ENCODE measurements around the gene ICAM2. TPM values are rescaled to one million over a fixed set of nuclear protein-coding genes. Genes with fewer than 3 reads are reported as not detected.

Gene ICAM2
- total RNA-seq, 2 donors from 2014 or later = 16.2 to 16.3 TPM

DNA sequence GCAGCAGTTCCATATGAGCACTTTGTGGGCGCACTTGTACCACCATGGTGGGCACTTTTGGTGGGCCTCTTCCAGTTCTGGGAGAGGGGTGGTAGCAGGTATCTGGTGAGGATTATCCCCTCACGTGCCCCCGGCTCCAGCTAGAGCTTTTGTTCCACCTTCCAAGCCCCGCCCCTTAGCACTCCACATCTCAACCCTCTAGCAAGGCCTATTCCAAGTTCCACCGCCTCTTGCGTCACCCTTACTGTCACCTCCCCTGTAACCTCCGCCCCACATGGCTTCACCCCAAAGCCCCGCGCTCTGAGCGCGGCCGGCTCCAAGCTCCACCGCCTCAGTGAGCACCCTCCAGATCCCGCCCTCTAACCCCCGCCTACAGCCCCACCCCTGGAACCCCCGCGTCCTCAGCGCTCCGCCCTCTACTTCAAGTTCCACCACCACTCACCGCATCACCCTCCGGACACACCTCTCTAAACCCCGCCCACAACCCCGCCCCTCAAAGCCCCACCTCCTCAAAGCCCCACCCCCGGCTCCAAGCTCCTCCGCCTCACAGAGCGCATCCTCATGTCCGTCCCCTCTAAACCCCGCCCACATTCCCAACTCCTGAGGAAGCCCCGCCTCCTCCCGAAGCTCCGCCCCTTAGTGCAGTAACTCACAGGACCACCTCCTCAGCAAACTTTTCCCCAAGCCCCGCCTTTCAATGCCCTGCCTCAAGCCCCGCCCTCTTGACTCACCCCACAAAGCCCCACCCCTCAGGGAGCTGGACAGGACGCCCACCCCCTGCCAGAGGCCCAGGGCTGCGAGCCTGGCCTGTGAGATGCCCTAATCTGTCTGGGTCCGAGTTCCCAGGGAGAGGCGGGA lies 58.8 kb downstream of the ICAM2 start:
- intact Hi-C loops (cut with DNase I) = no loop called here
- WGBS, 2 donors = 18 to 20% methylated on average over 33 to 36 of the region's 37 CpGs
- no peaks in the 10 kb centered on the region for H3K27me3 ChIP-seq
- TF ChIP-seq POLR2A (IDR thresholded peaks at IDR 0.05) (no peak), CTCF (IDR thresholded peaks at IDR 0.05) (no peak)
- ATAC-seq (peak; percentile 61), DNase-seq (peak; percentile 53 to 69 (median 62))
- H3K36me3 ChIP-seq (replicated peaks in 1 of 2; ENCODE audit: insufficient read depth in 1 of 2, low read depth in 2 of 2) = no peaks in the 10 kb centered on the region
- H3K27ac ChIP-seq = peak overlapping the region in 1 of 4 donors; percentile 15
- no peaks in the 10 kb centered on the region for H3K9me3 ChIP-seq
- no peak overlapping the region for H3K4me3 ChIP-seq
- H3K4me1 ChIP-seq = peaks cover 10% of the 10 kb centered on the region

DNA sequence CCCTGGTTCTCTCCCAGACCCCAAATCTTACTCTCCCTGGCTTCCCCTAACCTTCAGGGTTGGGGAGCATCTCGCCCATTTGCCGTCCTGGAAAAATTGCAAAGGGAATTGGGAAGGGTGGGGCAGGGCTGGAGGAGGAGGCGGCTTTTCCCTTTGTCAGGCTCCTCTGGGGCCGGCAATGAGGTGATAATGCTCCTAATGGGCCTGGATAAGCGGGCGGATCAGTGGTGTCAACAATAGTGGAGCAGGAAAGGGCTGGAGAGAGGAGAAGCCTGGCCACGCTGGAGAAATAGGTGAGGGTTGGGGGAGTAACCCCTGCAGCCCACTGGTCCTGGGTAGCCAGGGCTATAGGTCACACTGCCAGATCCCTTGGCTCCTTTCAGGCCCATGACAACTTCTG lies 60.0 kb downstream of the ICAM2 start:
- H3K4me1 ChIP-seq = peaks cover 10% of the 10 kb centered on the region
- no peaks in the 10 kb centered on the region for H3K9me3 ChIP-seq
- intact Hi-C loops (cut with DNase I) = no loop called here
- no peak overlapping the region for H3K27ac ChIP-seq
- no peak for TF ChIP-seq CTCF (IDR thresholded peaks at IDR 0.05)
- TF ChIP-seq POLR2A (IDR thresholded peaks at IDR 0.05) = no peak
- H3K4me3 ChIP-seq = no peak overlapping the region
- H3K27me3 ChIP-seq = no peaks in the 10 kb centered on the region
- DNase-seq (no peak), ATAC-seq (no peak)
- WGBS, 2 donors = 72 to 83% methylated on average over 7 of the region's 7 CpGs
- no peaks in the 10 kb centered on the region for H3K36me3 ChIP-seq (replicated peaks in 1 of 2; ENCODE audit: insufficient read depth in 1 of 2, low read depth in 2 of 2)

DNA sequence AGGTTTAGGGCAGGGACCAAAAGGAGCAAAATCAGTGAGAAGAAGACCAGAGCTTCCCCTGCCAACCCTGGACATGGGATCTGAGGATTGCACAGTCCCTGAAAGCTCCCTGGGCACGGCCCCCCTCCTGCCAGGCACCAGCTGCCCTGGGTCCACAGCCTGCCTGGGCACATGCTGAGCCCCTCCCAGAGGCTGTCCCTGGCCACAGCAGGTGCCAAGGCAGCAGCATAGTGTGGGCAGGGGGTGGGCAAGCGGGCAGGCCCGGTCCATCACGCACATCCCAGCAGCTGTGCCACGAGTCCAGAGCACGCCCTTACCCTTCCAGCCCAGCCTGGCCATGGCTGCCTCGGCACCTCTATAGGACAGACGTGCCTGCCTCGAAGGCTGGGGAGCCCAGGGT lies 60.4 kb downstream of the ICAM2 start:
- Histone ChIP-seq H3K4me1 (peaks cover 10% of the 10 kb centered on the region), H3K4me3 (no peak overlapping the region), H3K9me3 (no peaks in the 10 kb centered on the region), H3K36me3 (replicated peaks in 1 of 2; ENCODE audit: insufficient read depth in 1 of 2, low read depth in 2 of 2) (no peaks in the 10 kb centered on the region), H3K27me3 (no peaks in the 10 kb centered on the region), H3K27ac (no peak overlapping the region)
- DNase-seq = no peak
- ATAC-seq = no peak
- 71 to 75% methylated on average over 8 of the region's 9 CpGs for WGBS, 2 donors
- intact Hi-C loops (cut with DNase I) = no loop called here
- TF ChIP-seq POLR2A (IDR thresholded peaks at IDR 0.05) (no peak), CTCF (IDR thresholded peaks at IDR 0.05) (no peak)

DNA sequence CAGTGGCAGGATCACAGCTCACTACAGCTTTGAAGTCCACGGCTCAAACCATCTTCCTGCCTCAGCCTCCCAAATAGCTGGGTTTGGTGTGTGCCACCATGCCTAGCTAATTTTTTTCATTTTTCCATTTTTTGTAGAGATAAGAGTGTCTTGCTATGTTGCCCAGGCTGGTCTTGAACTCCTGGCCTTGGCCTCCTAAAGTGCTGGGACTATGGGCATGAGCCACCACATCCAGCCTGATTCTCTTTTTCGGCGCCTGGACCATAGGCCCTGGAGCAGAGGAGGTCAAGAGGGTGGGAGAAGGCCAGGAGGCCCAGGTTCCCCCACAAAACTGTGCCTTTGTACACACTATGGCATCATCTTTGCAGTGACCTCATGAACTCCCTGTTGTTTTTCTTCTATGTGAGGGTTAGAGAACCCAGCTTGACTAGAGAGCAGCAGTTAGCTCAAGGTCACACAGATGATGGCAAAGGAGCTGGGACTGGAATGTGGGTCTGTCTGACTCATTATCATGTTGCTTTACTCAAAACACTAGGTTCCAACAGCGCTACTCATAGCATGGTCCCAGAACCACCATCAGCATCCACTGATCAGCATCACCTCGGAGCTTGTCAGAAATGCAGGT lies 64.0 kb downstream of the ICAM2 start:
- Histone ChIP-seq H3K9me3 (no peaks in the 10 kb centered on the region), H3K27ac (no peak overlapping the region), H3K27me3 (no peaks in the 10 kb centered on the region), H3K36me3 (replicated peaks in 1 of 2; ENCODE audit: insufficient read depth in 1 of 2, low read depth in 2 of 2) (no peaks in the 10 kb centered on the region), H3K4me3 (no peak overlapping the region), H3K4me1 (peaks cover 5% of the 10 kb centered on the region)
- DNase-seq (no peak), ATAC-seq (no peak)
- 96 to 98% methylated on average over 4 to 5 of the region's 5 CpGs for WGBS, 2 donors
- TF ChIP-seq POLR2A (IDR thresholded peaks at IDR 0.05) (no peak), CTCF (IDR thresholded peaks at IDR 0.05) (no peak)
- intact Hi-C loops (cut with DNase I) = no loop called here
